Mucosa of rectum (tissue), 2 donors: Measurements from ENCODE around the gene MAP2K4.

ENCODE experiments used
- H3K27ac ChIP-seq, 2 donors: one replicate each; pipeline ENCODE4 v1.7.0; 2013; ENCODE audit warnings: inconsistent platforms in 2 of 2, low read depth in 2 of 2, low read length in 2 of 2
- H3K27me3 ChIP-seq, 2 donors: one replicate each; pipeline ENCODE4 v1.7.0; 2013; ENCODE audit warnings: low read length in 2 of 2; ENCODE audit not compliant: control insufficient read depth in 2 of 2, insufficient read depth in 2 of 2
- H3K36me3 ChIP-seq, 2 donors: one replicate each; pipeline ENCODE4 v1.7.0; 2013; ENCODE audit warnings: low read length in 2 of 2; ENCODE audit not compliant: control insufficient read depth in 2 of 2, insufficient read depth in 2 of 2
- H3K4me1 ChIP-seq, 2 donors: one replicate each; pipeline ENCODE4 v1.7.0; 2013; ENCODE audit warnings: low read length in 2 of 2, mild to moderate bottlenecking in 1 of 2; ENCODE audit not compliant: control insufficient read depth in 2 of 2, insufficient read depth in 2 of 2
- H3K4me3 ChIP-seq, 2 donors: one replicate each; pipeline ENCODE4 v1.7.0; 2013; ENCODE audit warnings: low read length in 2 of 2
- H3K9ac ChIP-seq, 2 donors: one replicate each; pipeline ENCODE4 v1.7.0; 2013; ENCODE audit warnings: low read length in 2 of 2, low read depth in 1 of 2, mild to moderate bottlenecking in 1 of 2
- H3K9me3 ChIP-seq, 2 donors: one replicate each; pipeline ENCODE4 v1.7.0; 2013; ENCODE audit warnings: low read length in 2 of 2; ENCODE audit not compliant: control insufficient read depth in 2 of 2
- donor health status: healthy.
- donor health status: Normal muscosa, but diverticular disease.

The MAP2K4 gene

GRCh38 chr17:12034538-12034937, 13.9 kb downstream of the MAP2K4 start:
- no peaks in the 10 kb centered on the region for H3K4me1 ChIP-seq
- no peak overlapping the region for H3K27ac ChIP-seq
- H3K9me3 ChIP-seq, result no peaks in the 10 kb centered on the region

GRCh38 chr17:12035673-12036072, 15.0 kb downstream of the MAP2K4 start:
- no peaks in the 10 kb centered on the region for H3K9me3 ChIP-seq
- H3K4me3 ChIP-seq, result no peak overlapping the region
- peaks cover 0 to 4% of the 10 kb centered on the region in 2 donors for H3K36me3 ChIP-seq
- H3K4me1 ChIP-seq, result no peaks in the 10 kb centered on the region
- H3K9ac ChIP-seq, result no peak overlapping the region
- no peak overlapping the region for H3K27ac ChIP-seq
- H3K27me3 ChIP-seq, result no peaks in the 10 kb centered on the region

More at GRCh38 chr17:12034538-12034937, 13.9 kb downstream of the MAP2K4 start:
- Histone ChIP-seq H3K9ac (no peak overlapping the region), H3K4me3 (no peak overlapping the region), H3K27me3 (no peaks in the 10 kb centered on the region), H3K36me3 (peaks cover 0 to 4% of the 10 kb centered on the region in 2 donors)

- Histone ChIP-seq H3K27ac (no peak overlapping the region), H3K4me1 (no peaks in the 10 kb centered on the region), H3K9ac (no peak overlapping the region), H3K36me3 (peaks cover 0 to 4% of the 10 kb centered on the region in 2 donors), H3K9me3 (no peaks in the 10 kb centered on the region), H3K27me3 (no peaks in the 10 kb centered on the region), H3K4me3 (no peak overlapping the region)
These were observed 17.3 kb downstream of the MAP2K4 start for GRCh38 chr17:12037970-12038369.

GRCh38 chr17:12040478-12040877, 19.8 kb downstream of the MAP2K4 start:
- Histone ChIP-seq H3K4me3 (no peak overlapping the region), H3K9me3 (no peaks in the 10 kb centered on the region), H3K9ac (no peak overlapping the region), H3K36me3 (no peaks in the 10 kb centered on the region), H3K27me3 (no peaks in the 10 kb centered on the region), H3K4me1 (no peaks in the 10 kb centered on the region), H3K27ac (no peak overlapping the region)

- no peaks in the 10 kb centered on the region for H3K9me3 ChIP-seq
- H3K36me3 ChIP-seq, result no peaks in the 10 kb centered on the region
- H3K4me3 ChIP-seq, result no peak overlapping the region
- H3K9ac ChIP-seq, result no peak overlapping the region
- H3K27ac ChIP-seq, result no peak overlapping the region
- no peaks in the 10 kb centered on the region for H3K27me3 ChIP-seq
- no peaks in the 10 kb centered on the region for H3K4me1 ChIP-seq
These were observed 20.6 kb downstream of the MAP2K4 start for GRCh38 chr17:12041312-12041711.

- H3K9ac ChIP-seq, result no peak overlapping the region
- no peaks in the 10 kb centered on the region for H3K36me3 ChIP-seq
- no peak overlapping the region for H3K27ac ChIP-seq
- H3K4me1 ChIP-seq, result no peaks in the 10 kb centered on the region
- H3K27me3 ChIP-seq, result no peaks in the 10 kb centered on the region
- H3K9me3 ChIP-seq, result no peaks in the 10 kb centered on the region
- no peak overlapping the region for H3K4me3 ChIP-seq
These were observed 23.0 kb downstream of the MAP2K4 start for GRCh38 chr17:12043702-12044101.

GRCh38 chr17:12046786-12047185, 26.1 kb downstream of the MAP2K4 start:
- no peak overlapping the region for H3K27ac ChIP-seq
- H3K4me1 ChIP-seq, result no peaks in the 10 kb centered on the region
- H3K9ac ChIP-seq, result no peak overlapping the region
- no peaks in the 10 kb centered on the region for H3K36me3 ChIP-seq
- no peak overlapping the region for H3K4me3 ChIP-seq
- H3K27me3 ChIP-seq, result no peaks in the 10 kb centered on the region
- no peaks in the 10 kb centered on the region for H3K9me3 ChIP-seq

GRCh38 chr17:12047681-12048376, 27.2 kb downstream of the MAP2K4 start:
- H3K27me3 ChIP-seq, result no peaks in the 10 kb centered on the region
- no peak overlapping the region for H3K9ac ChIP-seq
- H3K27ac ChIP-seq, result no peak overlapping the region
- no peaks in the 10 kb centered on the region for H3K36me3 ChIP-seq
- H3K4me1 ChIP-seq, result no peaks in the 10 kb centered on the region
- H3K9me3 ChIP-seq, result no peaks in the 10 kb centered on the region
- H3K4me3 ChIP-seq, result no peak overlapping the region

- no peaks in the 10 kb centered on the region for H3K4me1 ChIP-seq
- no peaks in the 10 kb centered on the region for H3K36me3 ChIP-seq
- no peaks in the 10 kb centered on the region for H3K9me3 ChIP-seq
- H3K27me3 ChIP-seq, result no peaks in the 10 kb centered on the region
- H3K9ac ChIP-seq, result no peak overlapping the region
- no peak overlapping the region for H3K4me3 ChIP-seq
- no peak overlapping the region for H3K27ac ChIP-seq
These were observed 28.3 kb downstream of the MAP2K4 start for GRCh38 chr17:12048843-12049473.

GRCh38 chr17:12050646-12051225, 30.1 kb downstream of the MAP2K4 start:
- Histone ChIP-seq H3K4me1 (no peaks in the 10 kb centered on the region), H3K36me3 (no peaks in the 10 kb centered on the region)

More at GRCh38 chr17:12050646-12051225, 30.1 kb downstream of the MAP2K4 start:
- no peak overlapping the region for H3K27ac ChIP-seq
- no peak overlapping the region for H3K4me3 ChIP-seq
- H3K27me3 ChIP-seq, result no peaks in the 10 kb centered on the region
- no peak overlapping the region for H3K9ac ChIP-seq
- no peaks in the 10 kb centered on the region for H3K9me3 ChIP-seq
